Measurements from ENCODE around the gene DCTN3. TPM values are rescaled to one million over a fixed set of nuclear protein-coding genes. Genes with fewer than 3 reads are reported as not detected.

DCTN3 gene
- total and polyA plus RNA-seq, 2 donors (not counting 3 experiments of a cell fraction or from before 2014, with no cell fraction given), result 91.0 to 170 TPM

DNA sequence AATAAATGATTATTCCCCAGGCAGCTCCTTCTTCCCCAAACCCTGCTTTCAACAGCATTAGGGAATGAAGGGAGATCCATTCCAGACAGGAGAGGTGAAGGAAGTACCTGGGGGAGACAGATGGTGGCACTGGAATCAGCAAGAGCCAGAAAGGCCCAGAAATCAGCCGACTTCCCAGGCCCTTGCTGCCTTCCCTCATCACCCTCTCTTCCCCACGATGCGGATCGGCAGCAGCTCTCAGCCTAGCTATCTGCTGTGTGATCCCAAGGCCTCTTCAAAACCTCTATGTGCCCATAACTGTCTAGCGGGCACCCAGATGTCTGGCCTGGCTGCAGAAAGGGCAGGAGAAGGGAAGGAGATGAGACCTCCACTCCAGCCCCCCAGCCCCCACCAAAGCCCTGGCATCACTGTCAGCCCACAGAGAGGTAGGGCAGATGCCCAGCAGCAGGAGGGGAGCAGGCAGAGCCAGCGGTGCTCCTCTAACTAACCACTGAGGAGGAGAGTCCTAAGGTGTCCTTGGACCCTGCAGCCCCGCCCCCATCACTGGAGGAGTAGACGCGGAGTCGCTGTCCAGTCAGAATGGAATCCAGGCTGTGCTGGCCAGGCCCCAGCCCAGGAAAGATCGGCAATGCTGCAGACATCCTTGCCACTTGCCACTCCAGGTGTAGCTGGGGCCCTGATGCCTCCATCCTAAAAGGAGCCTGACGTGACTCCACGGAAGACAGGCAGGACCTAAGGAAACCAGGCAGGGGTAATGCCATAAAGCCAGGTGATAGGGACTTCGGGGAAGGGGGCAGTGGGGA, 43.5 kb downstream of the DCTN3 start:
- no peak overlapping the region for H3K9ac ChIP-seq (replicated peaks; ENCODE audit: extremely low read depth, insufficient read depth, low read length)
- peaks cover 54% of the 10 kb centered on the region in 2 experiments for H3K27me3 ChIP-seq (ENCODE audit: control insufficient read depth in 2 of 2, insufficient read depth in 2 of 2, low read length in 2 of 2)
- ChIA-PET POLR2A (no interaction called here), CTCF (interaction anchor here (1.1 to 8.5 kb wide), 4 partner anchors 15 to 173 kb away, joined by 5 to 106 read pairs (median 8); no protein-coding TSS in a partner anchor)
- H3K79me2 ChIP-seq (ENCODE audit: control insufficient read depth, insufficient read depth, low read length), result no peaks in the 10 kb centered on the region
- TF ChIP-seq FOS (IDR thresholded peaks at IDR 0.05; ENCODE audit: borderline replicate concordance, insufficient read depth, low read length), result no peak
- TF ChIP-seq, protein P1, sequence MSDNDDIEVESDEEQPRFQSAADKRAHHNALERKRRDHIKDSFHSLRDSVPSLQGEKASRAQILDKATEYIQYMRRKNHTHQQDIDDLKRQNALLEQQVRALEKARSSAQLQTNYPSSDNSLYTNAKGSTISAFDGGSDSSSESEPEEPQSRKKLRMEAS (IDR thresholded peaks at IDR 0.05; ENCODE audit: insufficient read depth, insufficient read length), result no peak
- H4K20me1 ChIP-seq (replicated peaks; ENCODE audit: control insufficient read depth, extremely low read depth, insufficient read depth, low read length), result no peaks in the 10 kb centered on the region
- no peak overlapping the region for H3K4me2 ChIP-seq (ENCODE audit: insufficient read depth, low read length)
- no peaks in the 10 kb centered on the region for H3K9me1 ChIP-seq (replicated peaks; ENCODE audit: control insufficient read depth, extremely low read depth, insufficient read depth, low read length)
- H3K9me3 ChIP-seq (replicated peaks; ENCODE audit: control insufficient read depth, insufficient read depth, low read length), result no peaks in the 10 kb centered on the region
- no peaks in the 10 kb centered on the region for H3K36me3 ChIP-seq (ENCODE audit: control insufficient read depth in 2 of 2, extremely low read depth in 1 of 2, insufficient read depth in 2 of 2, low read length in 2 of 2)
- no TSS peak for BruUV-seq (replicated peaks)
- H3K27ac ChIP-seq (ENCODE audit: insufficient read depth, low read depth, low read length), result no peak overlapping the region
- FAIRE-seq, result no peak
- intact Hi-C loops (cut with micrococcal nuclease) (no loop called here), dilution Hi-C loops (cut with MboI; ENCODE audit: extremely low pct_ligation_motif_present, low sequenced_read_pairs) (no loop called here)
- H3K4me3 ChIP-seq (replicated peaks in 1 of 3; ENCODE audit: insufficient read depth in 1 of 3, low read depth in 1 of 3, low read length in 3 of 3), result no peak overlapping the region
- no peak for DNase-seq (ENCODE audit: low read depth, low spot score)
- no peaks in the 10 kb centered on the region for H3K4me1 ChIP-seq (ENCODE audit: control insufficient read depth, extremely low read depth, insufficient read depth, low read length)
- no peak overlapping the region for H2AFZ ChIP-seq (ENCODE audit: low read depth, low read length)

DNA sequence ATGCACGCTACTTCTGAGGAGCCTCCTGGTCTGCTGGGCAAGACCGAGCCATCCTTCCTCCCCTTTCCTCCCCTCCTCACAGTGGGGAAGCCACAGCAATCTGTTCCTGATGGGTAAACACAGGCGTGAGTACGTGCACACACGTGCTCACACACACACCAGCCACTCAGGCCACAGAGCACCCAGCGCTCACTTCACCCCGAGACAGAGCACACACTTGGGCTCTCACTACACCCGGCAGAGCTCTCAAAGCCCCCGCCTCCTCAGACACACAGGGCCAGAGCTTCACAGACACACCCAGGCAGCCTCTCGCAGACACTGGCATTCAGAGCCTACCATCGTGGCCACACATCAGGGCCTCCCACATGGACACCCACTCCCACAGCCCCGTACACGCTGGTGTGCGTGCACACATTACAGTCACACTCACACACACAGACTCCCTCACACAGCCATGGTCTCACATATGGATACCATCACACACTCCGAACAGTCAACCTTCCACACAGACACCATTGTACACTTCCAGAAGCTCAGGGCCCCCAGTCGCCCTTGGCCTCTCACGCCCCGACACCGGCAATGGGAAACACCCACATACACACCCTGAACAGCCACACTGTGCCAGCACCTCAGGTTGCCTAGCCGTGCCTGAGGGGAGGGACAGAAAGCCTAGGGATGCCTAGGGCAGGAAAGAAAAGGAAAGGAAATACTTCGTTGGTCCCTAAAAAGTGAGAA, 44.3 kb downstream of the DCTN3 start:
- no peaks in the 10 kb centered on the region for H4K20me1 ChIP-seq (replicated peaks; ENCODE audit: control insufficient read depth, extremely low read depth, insufficient read depth, low read length)
- no peaks in the 10 kb centered on the region for H3K9me1 ChIP-seq (replicated peaks; ENCODE audit: control insufficient read depth, extremely low read depth, insufficient read depth, low read length)
- no peaks in the 10 kb centered on the region for H3K79me2 ChIP-seq (ENCODE audit: control insufficient read depth, insufficient read depth, low read length)
- no peak overlapping the region for H3K4me3 ChIP-seq (replicated peaks in 1 of 3; ENCODE audit: insufficient read depth in 1 of 3, low read depth in 1 of 3, low read length in 3 of 3)
- TF ChIP-seq JUN (IDR thresholded peaks at IDR 0.05; ENCODE audit: borderline replicate concordance, insufficient read depth, insufficient read length, low read depth) (no peak), GATA2 (IDR thresholded peaks at IDR 0.05; ENCODE audit: insufficient read depth, insufficient read length, low read depth, low read length) (no peak), FOS (IDR thresholded peaks at IDR 0.05; ENCODE audit: borderline replicate concordance, insufficient read depth, low read length) (no peak), EZH2 (IDR thresholded peaks at IDR 0.05; ENCODE audit: borderline replicate concordance, low read depth, low read length, severe bottlenecking) (no peak), POLR2A (IDR thresholded peaks at IDR 0.05; ENCODE audit: low read depth, low read length) (no peak), MYC (IDR thresholded peaks at IDR 0.05; ENCODE audit: low read depth, low read length) (no peak), POLR2AphosphoS5 (IDR thresholded peaks at IDR 0.05; ENCODE audit: insufficient read depth, low read depth, low read length) (no peak)
- TF ChIP-seq, protein P2, sequence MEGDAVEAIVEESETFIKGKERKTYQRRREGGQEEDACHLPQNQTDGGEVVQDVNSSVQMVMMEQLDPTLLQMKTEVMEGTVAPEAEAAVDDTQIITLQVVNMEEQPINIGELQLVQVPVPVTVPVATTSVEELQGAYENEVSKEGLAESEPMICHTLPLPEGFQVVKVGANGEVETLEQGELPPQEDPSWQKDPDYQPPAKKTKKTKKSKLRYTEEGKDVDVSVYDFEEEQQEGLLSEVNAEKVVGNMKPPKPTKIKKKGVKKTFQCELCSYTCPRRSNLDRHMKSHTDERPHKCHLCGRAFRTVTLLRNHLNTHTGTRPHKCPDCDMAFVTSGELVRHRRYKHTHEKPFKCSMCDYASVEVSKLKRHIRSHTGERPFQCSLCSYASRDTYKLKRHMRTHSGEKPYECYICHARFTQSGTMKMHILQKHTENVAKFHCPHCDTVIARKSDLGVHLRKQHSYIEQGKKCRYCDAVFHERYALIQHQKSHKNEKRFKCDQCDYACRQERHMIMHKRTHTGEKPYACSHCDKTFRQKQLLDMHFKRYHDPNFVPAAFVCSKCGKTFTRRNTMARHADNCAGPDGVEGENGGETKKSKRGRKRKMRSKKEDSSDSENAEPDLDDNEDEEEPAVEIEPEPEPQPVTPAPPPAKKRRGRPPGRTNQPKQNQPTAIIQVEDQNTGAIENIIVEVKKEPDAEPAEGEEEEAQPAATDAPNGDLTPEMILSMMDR (IDR thresholded peaks at IDR 0.05; ENCODE audit: extremely low read depth in 1 of 2, insufficient read depth in 1 of 2, low read depth in 1 of 2, low read length in 2 of 2), result no peak
- TF ChIP-seq, protein P1 (IDR thresholded peaks at IDR 0.05; ENCODE audit: insufficient read depth, insufficient read length), result no peak
- H3K27ac ChIP-seq (ENCODE audit: insufficient read depth, low read depth, low read length), result no peak overlapping the region
- ChIA-PET POLR2A (no interaction called here), CTCF (interaction anchor here (1.0 to 8.5 kb wide), 5 partner anchors 16 to 172 kb away, joined by 3 to 106 read pairs (median 6); no protein-coding TSS in a partner anchor)
- dilution Hi-C loops (cut with MboI; ENCODE audit: extremely low pct_ligation_motif_present, low sequenced_read_pairs) (no loop called here), intact Hi-C loops (cut with micrococcal nuclease) (no loop called here)
- no peaks in the 10 kb centered on the region for H3K36me3 ChIP-seq (ENCODE audit: control insufficient read depth in 2 of 2, extremely low read depth in 1 of 2, insufficient read depth in 2 of 2, low read length in 2 of 2)
- FAIRE-seq (no peak), DNase-seq (ENCODE audit: low read depth, low spot score) (no peak)
- no TSS peak for BruUV-seq (replicated peaks)
- H2AFZ ChIP-seq (ENCODE audit: low read depth, low read length), result no peak overlapping the region
- peaks cover 47 to 49% of the 10 kb centered on the region in 2 experiments for H3K27me3 ChIP-seq (ENCODE audit: control insufficient read depth in 2 of 2, insufficient read depth in 2 of 2, low read length in 2 of 2)
- no peaks in the 10 kb centered on the region for H3K9me3 ChIP-seq (replicated peaks; ENCODE audit: control insufficient read depth, insufficient read depth, low read length)
- no peak overlapping the region for H3K4me2 ChIP-seq (ENCODE audit: insufficient read depth, low read length)
- no peaks in the 10 kb centered on the region for H3K4me1 ChIP-seq (ENCODE audit: control insufficient read depth, extremely low read depth, insufficient read depth, low read length)
- no peak overlapping the region for H3K9ac ChIP-seq (replicated peaks; ENCODE audit: extremely low read depth, insufficient read depth, low read length)
